ENCODE results near the gene SAT2. TPM values are rescaled to one million over a fixed set of nuclear protein-coding genes. Genes with fewer than 3 reads are reported as not detected.

SAT2 gene
- total RNA-seq, 1 donor from 2014 or later: 18.2 TPM

GRCh38 chr17:7593296-7593695, 34.3 kb downstream of the SAT2 start:
- intact Hi-C loops (cut with micrococcal nuclease): no loop called here

- intact Hi-C loops (cut with micrococcal nuclease): no loop called here
Observed at GRCh38 chr17:7592422-7593021, 35.1 kb downstream of the SAT2 start.

- intact Hi-C loops (cut with micrococcal nuclease): no loop called here
Observed at GRCh38 chr17:7591596-7591995, 36.0 kb downstream of the SAT2 start.

- intact Hi-C loops (cut with micrococcal nuclease): no loop called here
Observed at GRCh38 chr17:7590743-7591142, 36.9 kb downstream of the SAT2 start.

GRCh38 chr17:7589891-7590691, 37.5 kb downstream of the SAT2 start, which contains the start of gene SOX15:
Gene SOX15, minus strand, starts transcription at chr17:7590094. Its CDS starts 418 bp downstream, at chr17:7589676.
- intact Hi-C loops (cut with micrococcal nuclease): no loop called here

- intact Hi-C loops (cut with micrococcal nuclease): no loop called here
Observed at GRCh38 chr17:7589204-7589868, 38.3 kb downstream of the SAT2 start.

- intact Hi-C loops (cut with micrococcal nuclease): no loop called here
Observed at GRCh38 chr17:7588553-7589203, 38.9 kb downstream of the SAT2 start.

GRCh38 chr17:7587420-7588151, 40.0 kb downstream of the SAT2 start:
- intact Hi-C loops (cut with micrococcal nuclease): no loop called here

- intact Hi-C loops (cut with micrococcal nuclease): no loop called here
Observed at GRCh38 chr17:7586673-7587419, 40.8 kb downstream of the SAT2 start.

- intact Hi-C loops (cut with micrococcal nuclease): loop anchor here (1.0 to 5.0 kb wide), 4 partner anchors 11 to 259 kb away; partner anchors contain the start of genes FXR2 and WRAP53
Observed at GRCh38 chr17:7583253-7584109, 44.1 kb downstream of the SAT2 start, which contains the start of gene MPDU1. Gene MPDU1, plus strand, starts transcription at chr17:7583852. Its CDS starts 11 bp downstream, at chr17:7583863.

- intact Hi-C loops (cut with micrococcal nuclease): loop anchor here (1.0 to 5.0 kb wide), 3 partner anchors 10 to 260 kb away; partner anchors contain the start of gene FXR2
Observed at GRCh38 chr17:7582396-7583252, 45.0 kb downstream of the SAT2 start.

- intact Hi-C loops (cut with micrococcal nuclease): loop anchor here (5.0 kb wide), 1 partner anchor 261 kb away; no protein-coding TSS in a partner anchor
Observed at GRCh38 chr17:7580604-7581575, 46.7 kb downstream of the SAT2 start.

- intact Hi-C loops (cut with micrococcal nuclease): loop anchor here (5.0 kb wide), 1 partner anchor 262 kb away; no protein-coding TSS in a partner anchor
Observed at GRCh38 chr17:7579834-7580603, 47.6 kb downstream of the SAT2 start.

GRCh38 chr17:7579001-7579833, 48.4 kb downstream of the SAT2 start, which contains the start of gene CD68:
Gene CD68, plus strand, starts transcription at chr17:7579638. Its CDS starts 40 bp downstream, at chr17:7579678.
- intact Hi-C loops (cut with micrococcal nuclease): no loop called here

Measured in T-helper 2 cell treated with Interferon-gamma antibody and Interleukin-4, amounts not matched to agents 100 ng/mL and 5 ng/mL, for 36 hours (primary cell).